ENCODE measurements around the gene ARID1A.
"Not testable (repeated sequence)": the region's sequence is repeated elsewhere in the genome, so short reads cannot be mapped to it uniquely, and the experiment has no call there.

Gene ARID1A

GRCh38 chr1:26799479-26800142 is 103.8 kb downstream of the ARID1A start:
- no peak for DNase-seq (ENCODE audit: low read depth)
- no peak overlapping the region for H3K4me3 ChIP-seq (ENCODE audit: low read depth, low read length)
- TF ChIP-seq CTCF (IDR thresholded peaks at IDR 0.05; ENCODE audit: insufficient read depth, low read depth, low read length, missing control alignments), result no peak

- H3K4me3 ChIP-seq (ENCODE audit: low read depth, low read length); DNase-seq (ENCODE audit: low read depth): not testable (repeated sequence)
Measured at GRCh38 chr1:26803932-26804331, 108.1 kb downstream of the ARID1A start.

GRCh38 chr1:26810105-26810504 is 114.3 kb downstream of the ARID1A start:
- TF ChIP-seq CTCF (IDR thresholded peaks at IDR 0.05; ENCODE audit: insufficient read depth, low read depth, low read length, missing control alignments), result peak; percentile 76
- not testable (repeated sequence) for H3K4me3 ChIP-seq (ENCODE audit: low read depth, low read length)
- peak; percentile 84 for DNase-seq (ENCODE audit: low read depth)

- TF ChIP-seq CTCF (IDR thresholded peaks at IDR 0.05; ENCODE audit: insufficient read depth, low read depth, low read length, missing control alignments), result no peak
- no peak for DNase-seq (ENCODE audit: low read depth)
- no peak overlapping the region for H3K4me3 ChIP-seq (ENCODE audit: low read depth, low read length)
Measured at GRCh38 chr1:26811057-26811456, 115.2 kb downstream of the ARID1A start.

- TF ChIP-seq CTCF (IDR thresholded peaks at IDR 0.05; ENCODE audit: insufficient read depth, low read depth, low read length, missing control alignments), result no peak
- no peak for DNase-seq (ENCODE audit: low read depth)
- H3K4me3 ChIP-seq (ENCODE audit: low read depth, low read length), result no peak overlapping the region
Measured at GRCh38 chr1:26811708-26812107, 115.9 kb downstream of the ARID1A start.

- no peak for TF ChIP-seq CTCF (IDR thresholded peaks at IDR 0.05; ENCODE audit: insufficient read depth, low read depth, low read length, missing control alignments)
- H3K4me3 ChIP-seq (ENCODE audit: low read depth, low read length), result no peak overlapping the region
- no peak for DNase-seq (ENCODE audit: low read depth)
Measured at GRCh38 chr1:26814377-26814776, 118.6 kb downstream of the ARID1A start.

GRCh38 chr1:26814893-26815292 is 119.1 kb downstream of the ARID1A start:
- no peak overlapping the region for H3K4me3 ChIP-seq (ENCODE audit: low read depth, low read length)
- no peak for TF ChIP-seq CTCF (IDR thresholded peaks at IDR 0.05; ENCODE audit: insufficient read depth, low read depth, low read length, missing control alignments)
- DNase-seq (ENCODE audit: low read depth), result no peak

All from GM12865 (cell line).